Hypothalamus (tissue), 51 donors: ENCODE data around the gene RPS3.
A peak's percentile ranks its signal among the peaks of the same experiment; 100 is the strongest.
"Not testable (repeated sequence)": the region's sequence is repeated elsewhere in the genome, so short reads cannot be mapped to it uniquely, and the experiment has no call there.

ENCODE experiments used
- DNase-seq, 51 donors: peaks; one replicate each; lab custom pipeline; 2025; lab: John Stamatoyannopoulos, UW

RPS3 gene

GRCh38 chr11:75409971-75410370 lies 10.7 kb downstream of the RPS3 start:
- DNase-seq = not testable (repeated sequence)

GRCh38 chr11:75413146-75413545 lies 13.8 kb downstream of the RPS3 start:
- DNase-seq = not testable (repeated sequence)

GRCh38 chr11:75413864-75414263 lies 14.5 kb downstream of the RPS3 start:
- no peak for DNase-seq

GRCh38 chr11:75420224-75421034 lies 21.1 kb downstream of the RPS3 start:
- DNase-seq = no peak

GRCh38 chr11:75421035-75421602 lies 21.8 kb downstream of the RPS3 start:
- peak in 23 of 51 donors; percentile 13 to 71 (median 31) for DNase-seq

GRCh38 chr11:75421902-75422247 lies 22.6 kb downstream of the RPS3 start:
- no peak for DNase-seq

- DNase-seq = no peak
These were observed 23.2 kb downstream of the RPS3 start for GRCh38 chr11:75422248-75423231.

- DNase-seq = no peak
These were observed 24.4 kb downstream of the RPS3 start for GRCh38 chr11:75423721-75424120.

GRCh38 chr11:75424396-75424795 lies 25.1 kb downstream of the RPS3 start:
- DNase-seq = no peak

- DNase-seq = no peak
These were observed 26.1 kb downstream of the RPS3 start for GRCh38 chr11:75425422-75425821.

- no peak for DNase-seq
These were observed 27.4 kb downstream of the RPS3 start for GRCh38 chr11:75426720-75427086.

- no peak for DNase-seq
These were observed 27.9 kb downstream of the RPS3 start for GRCh38 chr11:75427181-75427580.

- DNase-seq = peak in 49 of 51 donors; percentile 9 to 95 (median 72)
These were observed 29.0 kb downstream of the RPS3 start for GRCh38 chr11:75428281-75428724.

- no peak for DNase-seq
These were observed 29.8 kb downstream of the RPS3 start for GRCh38 chr11:75428989-75429640.

- DNase-seq = no peak
These were observed 30.3 kb downstream of the RPS3 start for GRCh38 chr11:75429641-75429901.

GRCh38 chr11:75429902-75430713 lies 30.8 kb downstream of the RPS3 start:
- peak in 18 of 51 donors; percentile 6 to 59 (median 40) for DNase-seq

- no peak for DNase-seq
These were observed 31.6 kb downstream of the RPS3 start for GRCh38 chr11:75430714-75431532.

GRCh38 chr11:75431533-75432525 lies 32.5 kb downstream of the RPS3 start:
- no peak for DNase-seq
